Stimulated activated CD8-positive, alpha-beta memory T cell treated with anti-CD3 and anti-CD28 coated beads, Interleukin-4, amount 100 ng/mL, for 4 hours (primary cell): ENCODE measurements around the gene RIC1.
"Not testable (repeated sequence)": the region's sequence is repeated elsewhere in the genome, so short reads cannot be mapped to it uniquely, and the experiment has no call there.

Experiments used
- DNase-seq, 2 donors: peaks; one replicate each; pipeline ENCODE4 v3.0.0-alpha.2; 2020; ENCODE audit warnings: low read depth in 2 of 2, low spot score in 1 of 2

RIC1 gene

GRCh38 chr9:5667391-5667790 is 38.5 kb downstream of the RIC1 start:
- DNase-seq, result no peak

- no peak for DNase-seq
Measured at GRCh38 chr9:5670079-5670478, 41.2 kb downstream of the RIC1 start.

GRCh38 chr9:5671711-5672353 is 42.9 kb downstream of the RIC1 start:
- no peak for DNase-seq

- not testable (repeated sequence) for DNase-seq
Measured at GRCh38 chr9:5675046-5675445, 46.1 kb downstream of the RIC1 start.

- DNase-seq, result not testable (repeated sequence)
Measured at GRCh38 chr9:5683591-5683990, 54.7 kb downstream of the RIC1 start.

GRCh38 chr9:5684101-5684500 is 55.2 kb downstream of the RIC1 start:
- no peak for DNase-seq

- DNase-seq, result no peak
Measured at GRCh38 chr9:5688109-5688508, 59.2 kb downstream of the RIC1 start.

- no peak for DNase-seq
Measured at GRCh38 chr9:5690278-5690677, 61.4 kb downstream of the RIC1 start.

- DNase-seq, result no peak
Measured at GRCh38 chr9:5695860-5696259, 67.0 kb downstream of the RIC1 start.

GRCh38 chr9:5696884-5697283 is 68.0 kb downstream of the RIC1 start:
- no peak for DNase-seq

GRCh38 chr9:5698004-5698403 is 69.1 kb downstream of the RIC1 start:
- no peak for DNase-seq

GRCh38 chr9:5698810-5699556 is 70.1 kb downstream of the RIC1 start:
- DNase-seq, result no peak

GRCh38 chr9:5708414-5708813 is 79.5 kb downstream of the RIC1 start:
- no peak for DNase-seq

- no peak for DNase-seq
Measured at GRCh38 chr9:5712651-5713390, 83.9 kb downstream of the RIC1 start.

GRCh38 chr9:5714501-5715401 is 85.8 kb downstream of the RIC1 start:
- DNase-seq, result no peak

- no peak for DNase-seq
Measured at GRCh38 chr9:5715548-5716127, 86.7 kb downstream of the RIC1 start.

GRCh38 chr9:5717434-5717833 is 88.5 kb downstream of the RIC1 start:
- not testable (repeated sequence) for DNase-seq

GRCh38 chr9:5718296-5719032 is 89.6 kb downstream of the RIC1 start:
- DNase-seq, result no peak

- no peak for DNase-seq
Measured at GRCh38 chr9:5719100-5719926, 90.4 kb downstream of the RIC1 start.
